Measurements from ENCODE around the gene INPP5D.
"Not testable (repeated sequence)": the region's sequence is repeated elsewhere in the genome, so short reads cannot be mapped to it uniquely, and the experiment has no call there.

INPP5D gene

GRCh38 chr2:233059797-233060500, at the start of gene INPP5D:
Gene INPP5D (plus strand): TSS chr2:233060342. CDS start chr2:233060479, 137 bp downstream.
- no peak for DNase-seq (ENCODE audit: low read depth)

GRCh38 chr2:233010569-233011267, 49.4 kb upstream of the INPP5D start:
- no peak for DNase-seq (ENCODE audit: low read depth)

DNA sequence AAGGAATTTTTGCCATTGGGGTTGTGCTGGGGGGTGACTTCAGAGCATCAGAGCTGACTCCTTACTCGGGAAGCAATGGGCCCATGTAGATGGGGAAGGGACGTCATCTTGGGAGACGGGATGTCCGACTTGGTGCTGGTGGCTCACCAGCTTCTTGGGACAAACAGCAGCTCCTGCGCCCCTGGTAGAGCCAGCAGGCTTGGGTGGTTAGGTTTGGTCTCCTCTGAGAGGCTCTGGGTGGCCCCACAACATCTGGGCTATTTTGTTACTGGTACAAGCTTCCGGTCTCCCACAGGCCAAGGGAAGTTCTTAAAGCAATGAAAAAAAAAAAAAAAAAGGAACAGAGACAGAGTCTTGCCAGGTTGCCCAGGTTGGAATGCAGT, 48.9 kb upstream of the INPP5D start:
- no peak for DNase-seq (ENCODE audit: low read depth)

GRCh38 chr2:233011702-233012131, 48.4 kb upstream of the INPP5D start:
- no peak for DNase-seq (ENCODE audit: low read depth)

GRCh38 chr2:233012301-233012971, 47.7 kb upstream of the INPP5D start:
- DNase-seq (ENCODE audit: low read depth): no peak

- no peak for DNase-seq (ENCODE audit: low read depth)
Observed at GRCh38 chr2:233013027-233013461, 47.1 kb upstream of the INPP5D start, which contains the start of gene NGEF. Gene NGEF (minus strand): TSS chr2:233013256. CDS start chr2:232974890, 38,366 bp downstream.

DNA sequence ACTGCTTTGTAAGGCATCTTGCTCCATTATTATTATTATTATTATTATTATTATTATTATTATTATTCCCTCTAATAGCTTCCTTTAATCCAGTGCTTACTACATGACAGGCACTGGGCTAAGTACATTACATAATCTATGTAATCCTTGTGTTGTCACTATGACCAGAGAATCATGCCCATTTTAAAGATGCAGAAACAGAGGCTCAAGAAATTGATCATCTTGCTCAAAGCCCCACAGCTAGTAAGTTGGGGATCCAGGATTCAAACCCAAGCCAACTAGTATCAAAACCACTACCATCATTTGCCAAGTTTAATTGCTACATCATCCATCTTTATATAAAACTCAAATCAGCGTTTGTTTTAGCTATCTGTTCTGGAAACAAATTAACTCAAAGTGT, 46.5 kb upstream of the INPP5D start:
- DNase-seq (ENCODE audit: low read depth): no peak

- no peak for DNase-seq (ENCODE audit: low read depth)
Observed at GRCh38 chr2:233015019-233015645, 45.0 kb upstream of the INPP5D start.

DNA sequence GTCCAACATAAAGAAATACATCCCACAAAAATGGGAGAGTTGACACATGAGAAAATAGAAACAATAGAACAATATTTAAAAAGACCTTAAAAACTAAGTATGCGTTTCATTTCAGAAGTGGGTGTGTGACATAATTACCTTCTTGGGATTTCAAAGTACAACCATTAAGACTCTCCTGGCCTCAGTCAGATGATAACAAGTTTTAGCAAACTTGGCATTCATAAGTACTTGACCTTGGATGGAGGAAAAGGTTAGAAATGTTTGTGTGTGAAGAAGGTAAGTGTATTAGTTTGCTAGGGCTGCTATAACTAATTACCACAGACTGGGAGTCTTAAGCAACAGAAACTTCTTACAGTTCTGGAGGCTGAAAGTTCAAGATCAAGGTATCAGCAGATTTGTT, 42.2 kb upstream of the INPP5D start:
- no peak for DNase-seq (ENCODE audit: low read depth)

DNA sequence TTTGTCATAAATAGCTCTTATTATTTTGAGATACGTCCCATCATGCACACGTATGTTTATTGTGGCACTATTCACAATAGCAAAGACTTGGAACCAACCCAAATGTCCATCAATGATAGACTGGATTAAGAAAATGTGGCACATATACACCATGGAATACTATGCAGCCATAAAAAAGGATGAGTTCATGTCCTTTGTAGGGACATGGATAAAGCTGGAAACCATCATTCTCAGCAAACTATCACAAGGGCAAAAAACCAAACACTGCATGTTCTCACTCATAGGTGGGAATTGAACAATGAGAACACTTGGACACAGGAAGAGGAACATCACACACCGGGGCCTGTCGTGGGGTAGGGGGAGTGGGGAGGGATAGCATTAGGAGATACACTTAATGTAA, 40.5 kb upstream of the INPP5D start:
- DNase-seq (ENCODE audit: low read depth): not testable (repeated sequence)

GRCh38 chr2:233020454-233020853, 39.7 kb upstream of the INPP5D start:
- DNase-seq (ENCODE audit: low read depth): no peak

DNA sequence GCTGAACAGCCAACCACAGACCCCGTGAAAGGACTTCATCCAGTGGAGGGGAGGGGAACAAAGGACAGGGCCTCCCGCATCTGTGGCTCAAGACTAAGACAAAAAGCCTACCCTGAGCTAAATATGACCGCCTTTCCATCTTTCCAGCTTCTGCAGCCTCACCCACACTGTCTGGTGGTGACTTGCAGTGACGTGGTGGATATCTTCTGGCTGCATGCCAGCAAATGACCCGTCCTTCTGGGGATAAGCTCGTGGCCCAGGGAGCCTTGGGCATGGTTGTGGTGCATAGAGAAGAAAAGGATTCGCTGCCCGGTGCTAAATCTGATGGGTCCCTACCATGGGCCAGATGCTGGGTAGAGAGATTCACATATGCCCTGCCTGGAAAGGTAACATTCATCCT, 38.4 kb upstream of the INPP5D start:
- DNase-seq (ENCODE audit: low read depth): no peak

DNA sequence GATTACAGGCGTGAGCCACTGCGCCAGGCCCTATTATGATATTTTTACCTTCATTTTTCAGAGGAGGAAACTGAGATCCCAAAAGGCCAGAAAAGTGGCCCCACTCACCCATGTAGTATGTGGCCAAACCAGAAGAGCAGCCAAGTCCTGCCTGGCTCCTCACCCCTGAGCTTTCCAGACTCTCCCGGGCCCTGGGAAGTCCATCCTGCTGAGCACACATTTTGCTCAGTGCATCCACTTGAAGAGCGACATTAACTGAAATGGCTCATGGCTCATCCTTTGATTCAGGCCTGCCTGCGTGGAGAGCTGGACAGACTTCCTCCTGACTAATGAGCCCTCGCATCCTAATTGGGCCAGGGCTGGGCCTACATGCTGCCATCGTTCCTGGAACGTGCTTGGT, 37.6 kb upstream of the INPP5D start:
- DNase-seq (ENCODE audit: low read depth): no peak

- DNase-seq (ENCODE audit: low read depth): no peak
Observed at GRCh38 chr2:233023007-233023760, 37.0 kb upstream of the INPP5D start.

GRCh38 chr2:233023761-233024410, 36.3 kb upstream of the INPP5D start:
- DNase-seq (ENCODE audit: low read depth): no peak

- DNase-seq (ENCODE audit: low read depth): no peak
Observed at GRCh38 chr2:233025706-233026105, 34.4 kb upstream of the INPP5D start.

GRCh38 chr2:233026198-233026813, 33.8 kb upstream of the INPP5D start:
- DNase-seq (ENCODE audit: low read depth): peak; percentile 28

- DNase-seq (ENCODE audit: low read depth): no peak
Observed at GRCh38 chr2:233029321-233029720, 30.8 kb upstream of the INPP5D start.

GRCh38 chr2:233031556-233032500, 28.3 kb upstream of the INPP5D start:
- DNase-seq (ENCODE audit: low read depth): no peak

Data from stromal cell of bone marrow (primary cell).